Measurements from ENCODE around the gene SAT1. TPM values are rescaled to one million over a fixed set of nuclear protein-coding genes. Genes with fewer than 3 reads are reported as not detected.
A peak's percentile ranks its signal among the peaks of the same experiment; 100 is the strongest.

Gene SAT1
- polyA plus RNA-seq, 1 donor (not counting 4 experiments of a cell fraction or from before 2014, with no cell fraction given) = 1,607 TPM

- no peak overlapping the region for H3K4me3 ChIP-seq (ENCODE audit: control insufficient read depth in 2 of 3, extremely low read depth in 1 of 3, insufficient read depth in 2 of 3, low read depth in 1 of 3, low read length in 3 of 3)
- no peaks in the 10 kb centered on the region for H4K20me1 ChIP-seq (ENCODE audit: control insufficient read depth, extremely low read depth, insufficient read depth, low read length)
- DNase-seq (ENCODE audit: low read depth, low spot score) (no peak), FAIRE-seq (peak; percentile 36)
- no peaks in the 10 kb centered on the region for H3K27me3 ChIP-seq (ENCODE audit: control insufficient read depth, extremely low read depth, insufficient read depth, low read length)
- dilution Hi-C loops (cut with MboI; ENCODE audit: extremely low pct_ligation_motif_present, low sequenced_read_pairs) = no loop called here
- H3K79me2 ChIP-seq (ENCODE audit: control insufficient read depth, insufficient read depth, low read length) = no peaks in the 10 kb centered on the region
- H3K9me1 ChIP-seq (ENCODE audit: control insufficient read depth, extremely low read depth, insufficient read depth, low read length) = no peaks in the 10 kb centered on the region
- H3K27ac ChIP-seq (ENCODE audit: control insufficient read depth, insufficient read depth, low read length) = no peak overlapping the region
- peaks cover 2% of the 10 kb centered on the region for H3K4me1 ChIP-seq (ENCODE audit: control insufficient read depth, extremely low read depth, insufficient read depth, low read length)
- no peak for TF ChIP-seq EZH2 (IDR thresholded peaks at IDR 0.05; ENCODE audit: low read length)
- TF ChIP-seq CTCF (optimal IDR thresholded peaks at IDR 0.05 in 1 of 3, IDR thresholded peaks at IDR 0.05 in 1 of 3, conservative IDR thresholded peaks at IDR 0.05 in 1 of 3; ENCODE audit: extremely low read depth in 1 of 3, insufficient read depth in 2 of 3, low read length in 3 of 3) = no peak
- no peaks in the 10 kb centered on the region for H3K9me3 ChIP-seq (ENCODE audit: control insufficient read depth, low read depth, low read length)
- no peak overlapping the region for H2AFZ ChIP-seq (ENCODE audit: control insufficient read depth, low read length)
- H3K4me2 ChIP-seq (ENCODE audit: control insufficient read depth, extremely low read depth, insufficient read depth, low read depth, low read length) = no peak overlapping the region
- H3K36me3 ChIP-seq (ENCODE audit: control insufficient read depth in 2 of 2, extremely low read depth in 1 of 2, insufficient read depth in 2 of 2, low read length in 2 of 2) = no peaks in the 10 kb centered on the region
- H3K9ac ChIP-seq (ENCODE audit: control insufficient read depth, extremely low read depth, insufficient read depth, low read length) = no peak overlapping the region
Measured at GRCh38 chrX:23765449-23765848, 17.5 kb upstream of the SAT1 start.

GRCh38 chrX:23765868-23766267, 17.1 kb upstream of the SAT1 start:
- Histone ChIP-seq H4K20me1 (ENCODE audit: control insufficient read depth, extremely low read depth, insufficient read depth, low read length) (no peaks in the 10 kb centered on the region), H3K79me2 (ENCODE audit: control insufficient read depth, insufficient read depth, low read length) (no peaks in the 10 kb centered on the region), H3K9me3 (ENCODE audit: control insufficient read depth, low read depth, low read length) (no peaks in the 10 kb centered on the region), H3K4me3 (ENCODE audit: control insufficient read depth in 2 of 3, extremely low read depth in 1 of 3, insufficient read depth in 2 of 3, low read depth in 1 of 3, low read length in 3 of 3) (no peak overlapping the region), H3K36me3 (ENCODE audit: control insufficient read depth in 2 of 2, extremely low read depth in 1 of 2, insufficient read depth in 2 of 2, low read length in 2 of 2) (no peaks in the 10 kb centered on the region), H3K4me1 (ENCODE audit: control insufficient read depth, extremely low read depth, insufficient read depth, low read length) (peaks cover 2% of the 10 kb centered on the region), H2AFZ (ENCODE audit: control insufficient read depth, low read length) (no peak overlapping the region), H3K27ac (ENCODE audit: control insufficient read depth, insufficient read depth, low read length) (no peak overlapping the region), H3K9ac (ENCODE audit: control insufficient read depth, extremely low read depth, insufficient read depth, low read length) (no peak overlapping the region), H3K9me1 (ENCODE audit: control insufficient read depth, extremely low read depth, insufficient read depth, low read length) (no peaks in the 10 kb centered on the region), H3K4me2 (ENCODE audit: control insufficient read depth, extremely low read depth, insufficient read depth, low read depth, low read length) (no peak overlapping the region), H3K27me3 (ENCODE audit: control insufficient read depth, extremely low read depth, insufficient read depth, low read length) (no peaks in the 10 kb centered on the region)
- TF ChIP-seq CTCF (optimal IDR thresholded peaks at IDR 0.05 in 1 of 3, IDR thresholded peaks at IDR 0.05 in 1 of 3, conservative IDR thresholded peaks at IDR 0.05 in 1 of 3; ENCODE audit: extremely low read depth in 1 of 3, insufficient read depth in 2 of 3, low read length in 3 of 3) (no peak), EZH2 (IDR thresholded peaks at IDR 0.05; ENCODE audit: low read length) (no peak)
- DNase-seq (ENCODE audit: low read depth, low spot score) (no peak), FAIRE-seq (no peak)
- dilution Hi-C loops (cut with MboI; ENCODE audit: extremely low pct_ligation_motif_present, low sequenced_read_pairs) = no loop called here

All from keratinocyte (primary cell).